Fibroblast of peridontal ligament (primary cell): ENCODE results near the gene SHISA4.
"Not testable (repeated sequence)": the region's sequence is repeated elsewhere in the genome, so short reads cannot be mapped to it uniquely, and the experiment has no call there.

Experiments used
- DNase-seq: peaks from one replicate; pipeline ENCODE4 v3.0.0-alpha.2; 2010; ENCODE audit errors: extremely low read depth

SHISA4 gene

DNA sequence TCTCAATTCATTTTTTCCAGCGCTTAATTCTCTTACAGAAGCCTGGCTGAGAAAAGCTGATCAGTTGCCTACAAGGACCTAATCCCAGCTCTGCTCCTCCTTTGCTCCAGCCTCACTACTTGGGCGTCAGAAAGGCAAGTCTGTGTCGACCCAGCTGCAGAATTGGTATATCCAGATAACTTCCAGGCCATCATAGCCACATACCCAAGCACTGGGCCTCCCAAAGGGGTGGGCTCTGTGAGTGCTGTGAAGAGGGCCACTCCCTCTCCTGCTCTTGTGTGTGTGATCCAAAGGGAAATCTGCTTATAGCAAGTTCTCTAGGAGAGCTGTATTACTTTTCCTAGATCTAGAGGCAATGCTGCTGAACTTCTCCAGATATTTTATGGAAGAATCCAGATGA is 39.6 kb downstream of the SHISA4 start:
- no peak for DNase-seq

GRCh38 chr1:201930137-201930536 is 41.4 kb downstream of the SHISA4 start:
- no peak for DNase-seq

DNA sequence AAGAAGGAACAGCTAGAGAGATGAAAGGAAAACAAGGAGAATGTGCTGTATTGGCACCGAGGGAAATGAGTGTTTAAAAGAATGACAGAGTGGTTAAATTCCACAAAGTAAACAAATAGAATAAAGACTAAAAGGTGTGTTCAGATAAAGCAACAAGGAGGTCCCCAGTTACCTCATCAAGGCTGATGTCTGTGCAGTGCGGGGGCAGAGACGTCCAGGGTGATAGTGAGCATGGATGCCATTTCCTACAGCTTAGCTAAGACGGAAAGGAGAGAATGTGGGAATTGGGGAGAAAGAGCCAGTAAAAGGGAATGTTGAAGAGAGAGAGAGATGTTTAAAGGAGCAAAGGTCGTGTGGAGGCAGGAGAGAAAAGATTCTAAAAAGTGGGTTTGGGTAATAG is 42.1 kb downstream of the SHISA4 start:
- no peak for DNase-seq

- no peak for DNase-seq
Observed at GRCh38 chr1:201933840-201934430, 45.2 kb downstream of the SHISA4 start.

DNA sequence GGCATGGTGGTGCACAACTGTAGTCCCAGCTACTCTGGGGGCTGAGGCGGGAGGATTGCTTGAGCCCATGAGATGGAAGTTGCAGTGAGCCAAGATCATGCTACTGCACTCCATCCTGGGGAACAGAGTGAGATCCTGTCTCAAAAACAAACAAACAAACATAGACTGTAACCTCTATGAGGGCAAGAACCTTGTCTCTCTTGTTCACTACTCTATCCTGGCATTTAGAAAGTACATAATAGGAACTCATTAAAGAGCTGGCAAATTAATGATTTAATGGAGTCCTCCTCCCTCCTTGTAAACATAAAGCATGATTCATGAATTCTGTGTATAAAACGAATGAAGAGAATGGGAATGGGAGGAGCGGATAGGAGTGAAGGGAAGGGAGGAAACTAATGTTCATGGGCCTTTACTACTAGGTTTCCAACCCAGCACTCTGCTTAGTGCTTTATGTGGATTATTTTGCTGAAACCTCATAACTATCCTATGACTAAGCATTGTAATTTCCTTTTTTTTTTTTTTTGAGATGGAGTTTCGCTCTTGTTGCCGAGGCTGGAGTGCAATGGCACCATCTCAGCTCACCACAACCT is 49.0 kb downstream of the SHISA4 start:
- DNase-seq = peak; percentile 86

GRCh38 chr1:201938440-201939035 is 49.8 kb downstream of the SHISA4 start:
- no peak for DNase-seq

DNA sequence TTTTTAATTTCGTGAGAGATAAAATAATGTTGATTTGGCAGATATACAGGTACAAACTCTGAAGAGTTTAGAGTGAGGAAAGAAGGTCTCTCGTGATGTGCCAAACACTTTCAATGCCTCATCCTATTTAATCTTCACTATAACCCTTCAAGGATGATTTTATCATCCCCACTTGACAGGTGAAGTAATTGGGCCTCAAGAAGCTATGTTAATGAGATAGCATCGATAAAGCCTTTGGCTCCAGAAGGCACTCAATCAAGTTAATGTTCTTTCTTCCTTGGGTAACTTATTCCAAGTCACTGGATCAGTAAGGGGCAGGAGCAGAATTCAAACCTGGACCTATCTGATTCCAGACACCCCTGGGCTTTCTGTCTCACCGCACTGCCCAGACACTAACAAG is 50.5 kb downstream of the SHISA4 start:
- no peak for DNase-seq

- no peak for DNase-seq
Observed at GRCh38 chr1:201939574-201939973, 50.9 kb downstream of the SHISA4 start.

DNA sequence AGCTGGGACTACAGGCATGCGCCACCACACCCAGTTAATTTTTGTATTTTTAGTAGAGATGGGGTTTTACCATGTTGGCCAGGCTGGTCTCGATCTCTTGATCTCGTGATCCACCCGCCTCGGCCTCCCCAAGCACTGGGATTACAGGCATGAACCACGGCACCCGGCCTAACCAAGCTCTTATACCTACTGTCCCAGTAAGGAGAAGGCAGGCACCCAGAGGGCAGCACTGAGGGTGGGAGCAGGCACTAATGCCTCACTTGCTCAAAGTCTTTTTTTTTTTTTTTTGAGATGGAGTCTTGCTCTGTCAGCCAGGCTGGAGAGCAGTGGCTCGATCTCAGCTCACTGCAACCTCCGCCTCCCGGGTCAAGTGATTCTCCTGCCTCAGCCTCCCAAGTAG is 51.6 kb downstream of the SHISA4 start:
- not testable (repeated sequence) for DNase-seq

DNA sequence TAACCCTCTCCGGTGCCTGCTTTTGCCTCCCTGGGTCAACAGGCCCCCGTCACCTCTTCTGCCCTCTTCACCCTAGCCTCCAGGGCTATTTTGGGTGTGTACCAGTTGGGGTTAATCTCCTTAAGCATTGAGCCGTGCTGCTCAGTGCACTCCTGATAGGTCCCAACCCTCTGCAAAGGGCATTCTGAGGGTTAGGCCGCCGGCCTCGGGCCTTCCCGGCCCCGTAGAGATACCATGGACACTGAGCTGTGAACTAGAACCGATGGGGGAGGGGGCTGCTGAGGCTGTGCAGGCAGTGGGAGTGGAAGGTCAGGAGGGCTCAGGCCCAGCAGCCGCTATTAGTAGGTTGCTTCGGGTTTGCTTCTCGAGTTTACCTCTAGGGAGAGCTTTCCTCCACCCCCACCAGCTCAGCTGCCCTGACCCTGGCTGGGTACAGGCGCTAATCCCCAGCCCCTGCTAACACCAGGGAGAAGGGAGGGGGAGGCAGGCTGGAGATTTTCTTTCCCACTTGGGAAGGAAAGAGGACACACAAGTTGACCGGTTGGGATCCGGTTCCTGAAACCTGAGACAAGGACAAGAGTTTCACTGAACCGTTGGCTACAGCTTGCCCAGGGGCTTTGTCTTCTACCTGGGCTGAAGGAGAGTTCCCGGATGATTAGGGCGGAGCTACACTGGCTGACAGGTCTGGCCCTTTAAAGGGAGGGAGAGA is 52.9 kb downstream of the SHISA4 start:
- no peak for DNase-seq

DNA sequence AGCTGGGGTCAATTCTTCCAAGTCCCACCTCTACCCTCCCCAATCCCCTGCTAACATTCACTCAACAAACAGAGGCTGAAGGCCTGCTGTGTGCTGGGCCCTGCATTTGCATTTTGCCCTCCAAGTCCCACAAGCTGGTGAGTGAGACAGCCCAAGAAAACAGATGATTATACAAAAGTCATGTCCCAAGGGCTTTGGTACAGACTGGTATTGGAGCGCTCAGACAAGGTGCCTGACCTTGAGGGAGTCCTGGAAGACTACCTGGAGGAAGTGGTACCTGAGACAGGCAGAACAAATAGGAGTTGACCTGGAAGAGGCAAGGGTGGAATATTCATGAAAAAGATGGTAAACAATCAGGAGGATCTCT is 53.4 kb downstream of the SHISA4 start:
- no peak for DNase-seq
